ENCODE measurements around the gene CYBC1.

GRCh38 chr17:82440991-82441627, 9.4 kb downstream of the CYBC1 start:
- no peak for TF ChIP-seq POLR2AphosphoS5 (IDR thresholded peaks at IDR 0.05; ENCODE audit: low read depth, low read length)
- no peak for TF ChIP-seq SIN3A (IDR thresholded peaks at IDR 0.05; ENCODE audit: borderline replicate concordance, insufficient read depth, low read length)
- TF ChIP-seq TAF1 (IDR thresholded peaks at IDR 0.05; ENCODE audit: borderline replicate concordance, insufficient read depth, low read length): no peak

All from PFSK-1 (cell line).